Hematopoietic multipotent progenitor cell treated with erythropoietin and hydrocortisone succinate and interleukin-3 and kit ligand, for 17 days (in vitro differentiated cells): ENCODE measurements around the gene TSPAN9.

Experiments
- DNase-seq: peaks from one replicate; pipeline ENCODE4 v3.0.0-alpha.2; 2015; ENCODE audit warnings: low spot score

Gene TSPAN9

DNA sequence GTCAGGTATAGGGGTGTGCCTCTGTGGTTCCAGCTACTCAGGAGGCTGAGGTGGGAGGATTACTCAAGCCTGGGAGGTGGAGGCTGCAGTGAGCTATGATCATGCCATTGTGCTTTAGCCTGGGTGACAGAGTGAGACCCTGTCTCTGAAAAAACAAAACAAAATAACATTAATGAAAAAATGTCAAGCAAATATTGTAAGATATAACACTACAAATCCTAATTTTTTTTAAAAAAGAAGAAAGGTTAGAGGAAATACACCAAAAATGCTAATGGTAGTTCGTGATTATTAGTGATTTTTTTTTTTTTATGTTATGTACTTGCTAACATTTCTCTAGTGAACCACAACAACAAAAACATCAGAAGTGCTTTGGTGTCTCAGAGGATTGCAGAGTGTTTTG lies 47.7 kb downstream of the TSPAN9 start:
- no peak for DNase-seq

DNA sequence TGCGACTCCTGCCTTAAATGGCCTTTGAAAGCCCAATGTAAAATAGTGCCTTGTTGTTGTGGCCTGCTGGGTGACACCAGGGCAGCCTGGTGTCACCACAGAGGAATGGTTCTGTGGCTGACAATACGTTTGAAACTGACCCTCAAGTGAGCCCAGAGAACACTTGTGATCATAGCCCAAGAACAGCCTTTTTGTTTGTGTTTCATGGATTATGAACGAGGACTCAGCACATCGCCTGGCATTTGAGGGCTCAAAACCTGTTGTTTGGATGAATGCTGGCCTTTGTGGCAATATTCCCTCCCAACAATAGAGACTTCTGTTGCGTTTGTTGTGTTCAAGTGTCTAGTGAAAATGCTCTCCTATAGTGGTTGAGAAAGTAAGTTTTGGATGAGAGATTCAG lies 48.5 kb downstream of the TSPAN9 start:
- DNase-seq = no peak

DNA sequence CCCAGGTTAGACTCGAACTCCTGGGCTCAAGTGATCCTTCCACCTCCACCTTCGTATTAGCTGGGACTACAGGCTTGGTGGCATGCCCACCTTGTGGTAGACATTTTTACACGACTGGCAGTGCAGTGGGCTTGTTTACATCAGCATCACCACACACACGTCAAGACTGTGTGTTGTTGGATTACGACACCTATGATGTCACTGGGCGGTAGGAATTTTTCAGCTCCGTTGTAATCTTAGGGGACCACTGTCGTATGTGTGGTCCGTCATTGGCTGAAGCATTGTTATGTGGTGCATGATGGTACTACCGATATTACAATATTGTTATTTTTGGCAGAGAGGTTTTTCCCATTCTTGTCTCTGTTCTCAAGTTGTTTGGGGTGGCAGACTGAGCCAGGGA lies 50.7 kb downstream of the TSPAN9 start:
- no peak for DNase-seq

DNA sequence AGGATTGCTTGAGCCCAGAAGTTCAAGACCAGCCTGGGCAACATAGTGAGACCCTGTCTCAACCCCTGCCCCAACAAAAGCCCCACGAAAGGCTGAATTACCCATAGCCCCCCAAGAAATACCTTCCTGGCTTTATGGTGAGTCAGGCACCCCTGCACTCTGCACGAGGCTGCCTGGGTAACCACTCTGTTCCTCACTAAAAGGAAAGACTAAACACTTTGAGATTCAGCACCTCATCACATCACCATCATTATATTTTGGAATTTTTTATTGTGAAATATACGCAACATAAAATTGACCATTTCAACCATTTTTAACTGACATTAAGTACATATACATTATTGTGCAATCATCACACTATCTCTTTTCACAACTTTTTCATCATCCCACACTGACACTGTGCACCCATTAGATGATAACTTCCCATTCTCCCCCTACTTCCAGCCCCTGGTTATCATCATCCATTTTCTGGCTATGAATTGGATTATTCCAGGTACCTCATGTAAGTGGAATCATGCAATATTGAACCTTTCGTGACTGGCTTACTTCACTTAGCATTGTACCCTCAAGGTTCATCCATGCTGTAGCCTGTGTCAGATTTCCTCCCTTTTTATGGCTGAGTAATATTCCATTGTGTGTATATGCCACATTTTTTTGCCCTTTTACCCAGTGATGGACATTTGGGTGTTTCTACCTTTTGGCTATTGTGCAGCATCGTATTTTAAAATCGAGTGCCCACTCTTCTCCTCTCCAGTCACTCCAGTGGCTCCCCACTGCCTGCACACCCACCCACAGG lies 51.5 kb downstream of the TSPAN9 start:
- DNase-seq = no peak

DNA sequence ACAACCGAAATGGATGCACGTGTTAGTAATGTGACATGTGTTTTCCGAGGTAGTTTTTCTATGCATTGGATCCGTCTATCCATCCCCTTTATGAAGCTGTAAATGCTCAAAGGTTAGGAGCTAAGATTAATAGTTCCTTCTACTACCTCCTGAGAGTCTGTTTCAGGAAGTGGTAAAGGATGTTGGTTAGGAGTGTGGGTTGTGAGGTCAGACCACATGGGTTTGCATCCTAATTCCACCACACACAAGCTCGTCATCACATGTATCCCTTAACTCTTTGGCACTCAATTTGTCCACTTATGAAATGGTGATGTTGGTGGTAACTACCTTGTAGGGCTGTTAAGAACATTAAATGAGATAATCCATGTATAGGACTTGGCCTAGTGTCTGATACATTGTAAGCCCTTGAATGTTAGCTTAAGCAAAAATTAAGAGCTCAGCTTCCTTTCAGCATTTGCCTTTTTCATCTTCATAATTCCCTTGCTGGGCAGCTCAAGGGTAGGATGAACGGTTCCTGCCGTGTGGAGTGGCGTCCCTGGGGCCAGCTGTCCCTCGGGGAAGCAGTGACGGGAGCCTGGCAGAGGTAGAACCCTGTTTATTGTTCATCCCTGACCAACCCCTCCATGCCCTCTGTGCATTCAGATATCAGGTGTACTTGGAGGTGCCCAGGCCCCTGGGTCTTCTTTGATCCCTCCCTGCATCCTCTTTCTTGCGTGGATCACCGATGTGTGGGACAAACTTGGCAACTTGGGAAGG lies 52.3 kb downstream of the TSPAN9 start:
- DNase-seq = no peak

DNA sequence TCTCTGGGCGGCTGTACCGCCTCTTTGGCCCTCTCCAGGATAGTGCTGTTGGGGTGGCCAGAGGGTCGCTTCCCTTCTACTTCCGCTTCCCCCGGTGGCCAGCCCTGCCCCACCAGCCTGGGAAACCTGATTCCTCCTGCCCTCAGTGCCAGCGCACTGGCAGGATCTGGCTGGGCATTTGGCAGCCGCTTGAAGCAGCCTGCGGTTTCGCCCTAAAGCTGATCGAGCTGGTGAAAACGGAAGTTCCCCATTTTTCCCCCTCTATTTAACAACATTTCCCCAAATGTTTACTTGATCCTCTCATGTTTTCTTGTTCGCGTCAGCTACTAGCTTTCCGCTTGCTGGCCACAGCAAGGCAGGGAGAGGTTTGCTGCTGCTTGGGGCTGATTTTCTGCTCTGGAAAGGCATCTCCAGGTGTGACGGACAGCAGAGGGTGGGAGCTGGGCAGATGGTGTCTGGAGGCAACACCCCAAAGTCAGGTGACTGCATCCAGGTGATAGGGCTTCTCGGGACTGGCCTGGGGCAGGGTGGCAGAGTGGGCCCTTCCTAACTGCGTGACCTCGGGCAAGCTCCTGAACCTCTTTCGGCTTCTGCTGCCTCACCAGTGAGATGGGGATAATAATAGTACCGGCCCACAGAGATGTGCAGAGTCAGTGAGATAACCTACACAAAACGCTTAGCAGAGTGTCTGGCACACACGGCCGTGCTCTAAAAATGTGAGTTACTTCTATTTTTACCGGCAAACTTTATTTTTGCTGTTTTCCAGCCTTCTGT lies 53.1 kb downstream of the TSPAN9 start:
- DNase-seq = no peak

DNA sequence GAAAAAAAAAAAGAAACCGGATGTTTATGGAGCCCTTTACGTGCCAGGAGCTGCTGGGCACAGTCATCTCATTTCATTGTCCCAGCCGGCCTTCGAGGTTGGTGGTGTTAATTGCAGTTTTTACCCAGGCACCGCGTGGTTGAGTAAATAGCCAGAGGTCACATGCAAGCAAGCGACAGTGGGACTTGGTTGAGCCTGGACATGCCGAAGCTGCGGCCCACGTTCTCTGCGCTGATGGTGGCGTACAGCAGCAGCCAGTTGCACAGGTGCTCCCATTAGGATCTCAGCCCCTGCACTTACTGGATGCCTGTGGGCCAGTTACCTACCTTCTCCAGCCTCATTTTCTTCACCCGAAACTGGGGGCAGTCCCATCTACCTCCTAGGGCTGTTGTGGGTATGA lies 54.0 kb downstream of the TSPAN9 start:
- no peak for DNase-seq

DNA sequence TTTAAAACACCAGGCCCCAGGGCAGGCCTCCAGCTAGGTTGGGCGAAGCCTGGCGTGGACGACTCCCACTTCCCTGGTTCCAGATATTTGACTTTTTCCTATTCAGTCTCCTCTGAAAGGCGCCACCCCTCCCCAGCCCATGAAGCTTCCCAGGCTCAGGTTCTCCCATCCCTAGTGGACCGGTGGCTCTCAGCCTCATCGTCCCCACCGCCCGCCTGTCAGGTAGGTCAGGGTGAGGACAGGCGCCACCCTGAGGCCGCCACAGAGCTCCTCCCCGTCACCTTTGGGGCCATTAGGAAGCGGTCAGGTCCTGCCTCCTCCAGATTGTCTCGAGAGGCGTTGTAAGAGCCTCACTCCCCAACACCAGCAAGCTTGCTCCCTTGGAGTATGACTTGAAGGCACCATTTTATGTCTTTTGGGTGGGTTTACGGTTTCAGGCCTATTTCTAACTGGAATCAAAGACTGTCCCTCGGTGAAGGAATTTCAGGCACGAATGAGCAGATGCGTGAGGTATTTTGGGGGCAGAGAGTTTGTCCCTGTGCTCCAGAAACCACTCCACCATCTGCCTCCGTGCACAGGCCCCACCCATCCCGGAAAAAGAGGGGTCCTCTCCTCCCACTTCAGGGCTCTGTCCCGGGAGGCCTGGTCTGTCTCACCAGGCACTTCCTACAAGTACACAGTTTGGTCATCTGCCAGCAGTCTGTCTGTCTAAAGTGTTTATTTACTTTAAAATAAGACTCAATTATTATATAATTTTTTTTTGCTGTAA lies 55.6 kb downstream of the TSPAN9 start:
- DNase-seq = no peak

DNA sequence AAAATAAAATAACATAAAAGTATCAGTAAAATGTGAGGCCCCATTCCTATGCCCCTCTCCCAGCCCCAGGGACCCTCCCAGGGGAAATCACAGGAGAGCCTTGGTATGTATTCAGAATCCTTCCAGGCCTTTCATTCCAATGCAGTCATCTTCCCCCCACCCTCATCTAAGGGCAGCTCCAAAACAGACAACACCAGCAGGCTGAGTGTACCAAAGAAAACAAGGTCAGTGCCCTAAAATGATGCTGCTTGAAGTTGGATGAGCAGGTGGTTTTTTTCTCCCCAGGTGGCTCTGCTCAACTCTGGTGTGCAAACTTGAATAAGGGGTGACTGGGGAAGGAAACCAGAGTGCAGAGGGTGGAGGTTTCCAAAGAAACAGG lies 56.2 kb downstream of the TSPAN9 start:
- no peak for DNase-seq

DNA sequence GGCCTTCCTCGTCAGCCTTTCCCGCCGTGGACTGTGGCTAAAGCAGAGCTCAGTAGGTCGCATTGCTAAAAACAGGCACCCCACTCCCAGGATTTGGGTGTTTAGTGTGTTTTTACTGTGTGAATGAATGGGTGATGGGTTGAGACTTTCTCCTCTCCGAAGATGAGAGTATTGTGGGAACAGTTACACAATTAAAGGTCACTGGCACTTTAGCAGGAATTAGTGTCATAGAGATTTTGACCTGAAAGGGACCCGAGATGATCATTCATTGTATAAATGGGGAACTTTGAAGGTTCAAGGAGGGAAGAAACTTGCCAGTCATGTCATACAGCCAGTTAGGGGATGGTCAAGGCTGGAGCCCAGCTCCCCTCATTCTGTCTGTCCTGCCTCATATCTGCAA lies 56.9 kb downstream of the TSPAN9 start:
- DNase-seq = no peak

DNA sequence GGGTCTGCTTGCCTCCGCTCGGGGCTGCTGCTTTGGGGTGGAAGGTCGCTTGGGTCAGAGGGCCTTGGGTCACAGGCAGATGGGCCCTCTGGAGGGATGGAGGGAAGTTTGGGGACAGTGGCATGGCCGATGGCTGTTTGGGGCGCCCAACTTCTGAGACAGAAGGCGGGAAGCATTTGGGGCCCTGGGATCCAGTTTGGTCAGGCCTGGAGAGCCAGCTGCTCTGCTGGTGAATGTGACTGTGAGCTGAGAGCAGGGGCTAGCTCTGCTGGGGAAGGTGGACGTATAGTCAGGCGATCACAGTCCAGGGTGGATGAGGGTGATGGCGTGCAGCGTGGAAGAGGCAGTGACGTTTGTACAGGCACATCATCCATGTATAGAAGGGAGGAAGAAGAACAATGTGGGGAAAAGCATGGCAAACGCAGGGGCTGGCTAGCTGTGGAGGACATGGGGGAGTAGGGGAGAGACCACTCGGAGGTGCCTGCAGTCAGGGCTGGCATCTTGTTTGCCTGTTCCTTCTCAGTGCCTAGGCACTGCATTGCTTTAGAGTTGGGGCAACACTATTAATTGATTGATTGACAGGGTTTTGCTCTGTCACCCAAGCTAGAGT lies 57.5 kb downstream of the TSPAN9 start:
- DNase-seq = no peak

DNA sequence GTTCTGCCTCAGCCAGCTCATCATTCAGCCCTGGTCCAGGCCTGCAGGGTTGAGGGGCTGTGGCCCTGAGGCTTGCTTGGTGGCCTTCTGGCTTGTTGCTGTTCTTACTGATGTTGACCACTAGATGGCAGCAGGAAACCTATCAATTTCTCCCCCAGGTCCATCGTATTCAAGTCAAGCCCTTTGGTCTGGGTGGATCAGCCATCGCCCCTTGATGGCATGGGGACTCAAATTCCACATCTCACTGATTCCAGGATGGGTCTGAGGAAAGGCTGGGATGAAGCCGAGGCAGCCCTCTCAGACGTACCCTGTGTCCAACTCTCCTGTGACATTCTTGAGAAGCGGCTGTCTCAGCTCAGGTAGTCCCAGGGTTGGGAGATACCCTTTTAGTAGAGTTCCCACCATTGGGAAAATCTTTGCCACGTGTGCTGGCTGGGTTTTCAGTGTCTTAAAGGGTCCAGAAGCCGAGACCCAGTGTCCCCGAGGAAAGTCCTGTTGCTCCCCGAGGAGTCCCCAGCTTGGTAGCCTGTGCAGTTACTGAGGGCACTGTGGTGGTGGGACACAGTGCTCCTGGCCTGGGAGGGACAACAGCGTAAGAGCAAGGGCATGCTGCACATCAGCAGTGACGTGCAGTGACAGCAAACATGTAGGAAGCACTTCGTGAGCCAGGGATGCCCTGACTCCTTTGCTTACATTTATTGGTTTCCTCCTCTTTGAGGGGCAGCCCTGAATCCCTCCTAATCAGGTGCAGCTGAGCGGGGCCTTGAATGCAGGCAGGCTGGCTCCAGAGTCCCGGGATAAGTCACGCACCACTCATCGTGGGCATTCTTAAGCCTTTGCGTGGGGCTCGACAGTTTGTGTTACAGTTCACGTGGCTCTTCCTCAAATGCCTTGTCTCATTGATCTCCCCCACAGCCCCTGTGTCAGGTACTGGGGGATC lies 58.6 kb downstream of the TSPAN9 start:
- peak; percentile 56 for DNase-seq

DNA sequence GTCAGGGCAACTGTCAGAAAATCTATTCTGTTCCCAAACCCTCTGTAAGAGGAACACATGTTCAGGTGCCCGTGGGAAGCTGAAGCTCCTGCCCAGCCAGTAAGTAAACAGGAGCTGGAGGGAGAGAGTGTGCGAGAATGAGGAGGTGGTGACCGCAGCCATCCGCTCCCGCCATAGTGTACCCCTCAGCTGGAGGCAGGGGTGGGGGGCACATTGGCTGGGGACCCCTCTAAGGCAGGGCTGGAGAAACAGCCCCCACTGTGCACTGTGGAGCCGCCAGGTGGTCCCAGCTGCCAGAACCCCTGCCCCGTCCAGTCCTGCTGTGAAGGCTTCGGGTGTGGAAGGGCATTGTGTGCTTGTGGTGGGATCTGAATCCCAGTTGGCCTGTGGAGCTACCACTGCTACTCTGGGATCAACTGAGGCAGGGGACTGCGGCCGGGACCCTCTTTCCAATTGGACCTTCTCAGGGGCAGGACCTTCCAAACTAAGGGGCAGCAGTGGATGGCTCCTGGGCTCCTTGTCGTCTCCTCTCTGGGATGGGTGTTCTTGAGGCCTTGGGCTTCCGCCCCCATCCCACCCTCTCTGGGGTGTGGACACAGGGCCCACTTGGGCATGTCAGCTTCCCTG lies 59.6 kb downstream of the TSPAN9 start:
- no peak for DNase-seq

DNA sequence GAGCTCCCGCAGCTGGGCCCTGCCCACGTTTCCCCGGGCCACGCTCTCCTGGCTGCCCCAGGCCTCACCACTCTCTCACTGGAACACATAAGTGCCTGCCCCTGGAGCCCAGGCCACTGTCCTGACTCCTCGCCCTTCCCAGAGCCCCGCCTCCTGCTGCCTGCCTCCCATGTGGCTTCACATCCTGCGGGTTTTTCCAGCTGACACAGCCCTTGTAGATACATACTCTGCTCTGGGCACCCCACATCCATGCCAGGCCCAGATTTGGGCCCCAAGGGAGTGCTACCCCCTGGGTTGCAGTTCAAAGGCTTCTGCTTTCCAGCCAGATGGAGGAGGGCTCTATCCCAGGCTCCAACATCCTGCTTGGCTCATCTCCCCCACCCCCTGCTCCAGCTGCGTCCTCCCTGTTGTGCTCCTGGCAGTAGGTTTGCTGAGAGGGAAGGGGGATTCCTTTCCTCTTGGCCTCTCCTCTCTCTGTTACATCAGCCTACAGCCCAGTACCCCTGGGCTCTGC lies 60.1 kb downstream of the TSPAN9 start:
- DNase-seq = no peak

DNA sequence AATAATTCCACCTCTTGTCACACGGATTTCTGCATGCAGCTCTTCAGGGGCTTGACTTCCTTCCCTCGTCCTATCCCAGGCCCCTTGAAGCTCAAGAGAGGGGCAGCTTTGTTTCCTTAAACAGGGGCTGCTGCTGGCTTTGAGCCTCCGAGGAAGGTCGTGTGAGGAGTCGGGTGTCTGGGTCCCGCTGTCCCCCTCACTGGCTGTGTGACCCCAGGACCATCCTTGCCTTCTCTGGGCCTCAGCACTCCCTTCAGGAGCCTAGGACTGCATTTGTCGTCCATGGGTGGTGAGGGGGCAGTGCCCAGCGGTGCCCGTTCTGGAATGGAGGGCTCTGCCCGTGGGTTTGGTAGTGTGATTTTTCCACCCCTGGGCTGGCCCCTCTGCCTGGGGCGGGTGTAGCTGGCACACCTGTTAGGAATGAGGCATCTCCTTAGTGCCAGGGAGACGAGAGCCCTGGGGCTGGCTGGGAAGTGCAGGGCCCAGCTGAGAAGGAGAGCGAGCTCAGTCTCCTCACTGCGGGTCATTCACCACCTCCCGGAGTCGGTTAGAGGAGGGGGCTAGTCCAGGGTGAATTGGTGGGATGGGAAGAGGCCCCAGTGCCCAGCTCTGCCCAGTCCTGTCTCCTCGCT lies 60.8 kb downstream of the TSPAN9 start:
- no peak for DNase-seq

DNA sequence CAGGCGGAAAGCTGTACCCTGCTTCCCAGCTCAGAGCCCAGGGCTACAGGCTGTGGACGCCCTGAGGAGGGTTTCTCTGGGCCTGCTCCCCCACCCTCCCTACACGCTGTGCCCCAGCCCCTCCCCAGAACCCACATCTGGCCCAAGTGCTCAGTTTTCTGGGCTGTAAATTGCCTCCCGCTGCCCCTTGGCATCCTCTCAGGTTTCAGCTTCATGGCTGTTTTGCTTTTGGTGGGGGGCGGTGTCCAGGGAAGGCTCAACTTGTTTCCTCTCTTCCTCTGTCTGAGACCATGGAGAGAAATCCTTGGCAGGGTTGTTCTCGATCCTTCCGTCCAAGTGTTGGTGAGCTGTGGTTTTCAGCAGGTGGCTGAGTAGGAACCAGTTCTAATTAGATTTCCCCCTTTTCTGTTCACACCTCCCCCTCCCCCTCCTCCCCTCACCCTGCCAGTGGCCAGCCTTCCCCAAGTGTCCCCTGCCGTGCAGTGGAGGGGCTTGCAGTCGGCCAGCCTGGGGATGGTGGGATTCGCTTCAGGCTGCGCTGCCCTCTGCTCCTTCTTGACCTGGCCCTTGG lies 61.8 kb downstream of the TSPAN9 start:
- DNase-seq = no peak

DNA sequence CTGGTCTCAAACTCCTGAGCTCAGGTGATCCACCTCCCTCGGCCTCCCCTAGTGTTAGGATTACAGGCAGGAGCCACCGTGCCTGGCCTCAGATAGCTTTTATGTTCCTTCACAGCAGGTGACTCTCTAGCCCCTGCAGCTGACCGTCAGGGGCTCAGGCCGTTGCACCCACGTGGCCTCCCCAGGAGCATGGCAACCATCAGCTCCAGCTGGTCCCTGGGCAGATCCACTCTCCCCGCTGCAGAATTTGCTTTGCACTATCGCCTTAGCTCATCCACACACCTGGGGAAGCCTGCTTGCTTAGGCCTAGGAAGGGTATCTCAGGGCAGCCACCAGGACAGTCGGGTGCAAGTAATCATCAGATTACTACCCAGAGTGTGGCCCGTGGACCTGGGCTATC lies 62.6 kb downstream of the TSPAN9 start:
- no peak for DNase-seq

DNA sequence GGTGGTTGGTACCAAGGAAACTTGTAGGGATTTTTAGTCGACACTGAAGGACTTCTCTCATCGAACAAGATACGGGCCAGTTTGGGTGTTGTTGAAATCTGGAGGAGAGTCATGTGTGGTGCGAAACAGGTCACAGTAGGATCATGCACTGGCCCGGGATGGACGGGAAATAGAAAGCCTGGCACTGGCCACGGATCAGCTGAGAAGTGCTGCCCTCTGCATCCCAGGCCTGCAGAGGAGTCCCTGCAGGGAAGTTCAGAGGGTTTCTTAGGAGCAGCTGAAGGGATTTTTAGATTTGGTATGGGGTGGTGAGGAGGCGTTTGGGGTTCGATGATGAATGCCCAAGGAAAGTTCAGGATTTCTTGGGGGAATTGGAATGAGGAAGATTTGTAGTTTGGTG lies 63.1 kb downstream of the TSPAN9 start:
- no peak for DNase-seq
